Measurements from ENCODE around the gene DNAJC6. TPM values are rescaled to one million over a fixed set of nuclear protein-coding genes. Genes with fewer than 3 reads are reported as not detected.
"Not testable (repeated sequence)": the region's sequence is repeated elsewhere in the genome, so short reads cannot be mapped to it uniquely, and the experiment has no call there.

DNAJC6 gene
- total RNA-seq, 4 donors from 2014 or later = 0.99 to 3.6 (median 2.5) TPM

GRCh38 chr1:65444128-65444640 lies 134.8 kb downstream of the DNAJC6 start:
- TF ChIP-seq, protein P1, sequence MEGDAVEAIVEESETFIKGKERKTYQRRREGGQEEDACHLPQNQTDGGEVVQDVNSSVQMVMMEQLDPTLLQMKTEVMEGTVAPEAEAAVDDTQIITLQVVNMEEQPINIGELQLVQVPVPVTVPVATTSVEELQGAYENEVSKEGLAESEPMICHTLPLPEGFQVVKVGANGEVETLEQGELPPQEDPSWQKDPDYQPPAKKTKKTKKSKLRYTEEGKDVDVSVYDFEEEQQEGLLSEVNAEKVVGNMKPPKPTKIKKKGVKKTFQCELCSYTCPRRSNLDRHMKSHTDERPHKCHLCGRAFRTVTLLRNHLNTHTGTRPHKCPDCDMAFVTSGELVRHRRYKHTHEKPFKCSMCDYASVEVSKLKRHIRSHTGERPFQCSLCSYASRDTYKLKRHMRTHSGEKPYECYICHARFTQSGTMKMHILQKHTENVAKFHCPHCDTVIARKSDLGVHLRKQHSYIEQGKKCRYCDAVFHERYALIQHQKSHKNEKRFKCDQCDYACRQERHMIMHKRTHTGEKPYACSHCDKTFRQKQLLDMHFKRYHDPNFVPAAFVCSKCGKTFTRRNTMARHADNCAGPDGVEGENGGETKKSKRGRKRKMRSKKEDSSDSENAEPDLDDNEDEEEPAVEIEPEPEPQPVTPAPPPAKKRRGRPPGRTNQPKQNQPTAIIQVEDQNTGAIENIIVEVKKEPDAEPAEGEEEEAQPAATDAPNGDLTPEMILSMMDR (IDR thresholded peaks at IDR 0.05) = no peak
- TF ChIP-seq POLR2A (IDR thresholded peaks at IDR 0.05) = no peak
- WGBS, 2 donors = 72 to 83% methylated on average over 5 of the region's 5 CpGs
- intact Hi-C loops (cut with DNase I; ENCODE audit: low total_unique reads) = no loop called here
- H3K4me3 ChIP-seq (ENCODE audit: low read depth, poor library complexity, severe bottlenecking) = no peak overlapping the region
- no peak for DNase-seq (ENCODE audit: low spot score in 2 of 2)

DNA sequence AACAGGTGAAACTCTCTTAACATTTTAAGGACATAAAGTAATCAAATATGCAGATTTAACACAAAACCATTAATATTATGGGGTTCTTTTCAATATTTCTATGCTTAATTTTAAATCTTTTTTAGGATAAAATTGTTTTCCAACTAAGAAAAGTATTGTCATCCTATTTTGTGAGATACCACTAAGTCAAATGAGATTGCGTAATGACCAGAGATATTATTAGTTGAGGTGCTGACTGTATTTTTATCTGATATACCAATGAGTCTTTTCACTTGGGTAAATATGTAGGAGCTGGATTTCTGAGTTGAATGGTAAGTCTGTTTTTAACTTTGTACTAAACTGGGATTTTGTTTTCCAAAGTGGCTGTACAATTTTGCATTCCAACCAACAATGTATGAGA lies 136.5 kb downstream of the DNAJC6 start:
- TF ChIP-seq, protein P1 (IDR thresholded peaks at IDR 0.05) = no peak
- no peak for TF ChIP-seq POLR2A (IDR thresholded peaks at IDR 0.05)
- 98% methylated on average over 1 of the region's 1 CpG for WGBS, 2 donors
- DNase-seq (ENCODE audit: low spot score in 2 of 2) = no peak
- H3K4me3 ChIP-seq (ENCODE audit: low read depth, poor library complexity, severe bottlenecking) = no peak overlapping the region
- intact Hi-C loops (cut with DNase I; ENCODE audit: low total_unique reads) = no loop called here

DNA sequence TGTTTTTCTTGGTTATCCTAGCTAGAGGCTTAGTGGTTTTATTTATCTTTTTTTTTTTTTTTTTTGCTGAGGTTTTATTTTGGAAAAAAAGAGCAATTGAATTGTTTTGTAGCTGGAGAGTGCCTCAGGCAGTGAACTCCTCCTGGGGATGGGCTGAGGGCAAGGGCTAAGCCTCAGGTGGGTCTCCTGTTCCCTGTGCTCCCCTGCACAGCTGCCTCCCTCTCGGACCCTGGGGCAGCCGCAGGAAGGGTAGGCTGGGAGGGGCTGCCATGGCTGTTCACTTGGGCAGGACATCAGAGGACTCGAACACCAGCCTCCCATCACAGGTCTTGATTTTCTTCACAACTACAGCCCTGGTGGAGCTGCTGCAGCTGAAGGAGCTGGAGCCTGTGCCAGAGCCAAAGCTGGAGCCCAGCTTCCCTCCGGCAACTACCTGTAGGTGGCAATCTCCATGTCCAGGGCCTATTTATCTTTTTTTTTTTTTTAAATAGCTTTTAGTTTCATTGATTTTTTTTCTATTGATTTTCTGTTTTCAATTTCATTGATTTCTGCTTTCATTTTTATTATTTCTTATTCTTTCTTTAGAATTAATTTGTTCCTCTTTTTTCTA lies 140.0 kb downstream of the DNAJC6 start:
- no peak overlapping the region for H3K4me3 ChIP-seq (ENCODE audit: low read depth, poor library complexity, severe bottlenecking)
- WGBS, 2 donors = 93 to 98% methylated on average over 4 of the region's 4 CpGs
- intact Hi-C loops (cut with DNase I; ENCODE audit: low total_unique reads) = no loop called here
- DNase-seq (ENCODE audit: low spot score in 2 of 2) = no peak
- TF ChIP-seq, protein P1 (IDR thresholded peaks at IDR 0.05) = no peak
- TF ChIP-seq POLR2A (IDR thresholded peaks at IDR 0.05) = no peak

GRCh38 chr1:65455678-65456077 lies 146.3 kb downstream of the DNAJC6 start:
- DNase-seq (ENCODE audit: low spot score in 2 of 2); intact Hi-C loops (cut with DNase I; ENCODE audit: low total_unique reads); H3K4me3 ChIP-seq (ENCODE audit: low read depth, poor library complexity, severe bottlenecking): not testable (repeated sequence)
- 93 to 96% methylated on average over 7 to 10 of the region's 10 CpGs for WGBS, 2 donors

DNA sequence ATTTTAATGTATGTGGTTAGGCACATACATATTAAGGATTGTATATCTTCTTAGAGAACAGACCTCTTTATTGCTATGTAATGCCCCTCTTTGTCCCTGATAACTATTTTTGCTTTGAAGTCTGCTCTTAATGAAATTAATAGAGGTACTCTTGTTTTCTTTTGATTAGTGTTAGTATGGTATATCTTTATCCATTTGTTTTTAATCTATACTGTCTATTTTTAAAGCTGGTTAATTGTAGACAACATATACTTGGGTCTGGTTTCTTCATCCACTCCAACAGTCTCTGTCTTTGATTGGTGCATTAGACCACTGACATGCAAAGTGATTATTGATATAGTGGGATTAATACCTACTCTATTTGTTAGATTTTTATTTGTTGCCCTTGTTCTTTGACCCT lies 147.1 kb downstream of the DNAJC6 start:
- intact Hi-C loops (cut with DNase I; ENCODE audit: low total_unique reads) = no loop called here
- H3K4me3 ChIP-seq (ENCODE audit: low read depth, poor library complexity, severe bottlenecking) = no peak overlapping the region
- TF ChIP-seq POLR2A (IDR thresholded peaks at IDR 0.05) = no peak
- TF ChIP-seq, protein P1 (IDR thresholded peaks at IDR 0.05) = no peak
- DNase-seq (ENCODE audit: low spot score in 2 of 2) = no peak

DNA sequence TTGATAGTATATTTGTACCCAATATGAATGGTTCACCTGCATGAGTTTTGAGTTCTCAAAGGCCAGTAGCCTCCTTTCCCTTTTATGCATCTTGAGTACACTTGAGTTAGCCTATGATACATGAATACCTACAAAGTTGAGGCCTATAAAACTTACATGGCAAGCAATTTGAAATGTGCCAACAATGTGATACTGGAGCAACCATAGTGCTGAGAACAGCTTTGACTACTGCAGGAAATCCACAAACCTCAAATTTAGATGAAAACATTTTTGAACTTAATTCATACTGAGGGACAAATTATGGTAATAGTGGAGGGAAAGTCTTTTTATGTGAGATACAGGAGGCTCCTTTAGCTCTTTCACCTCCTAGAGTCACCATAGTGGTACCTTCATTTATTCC lies 148.5 kb downstream of the DNAJC6 start:
- TF ChIP-seq POLR2A (IDR thresholded peaks at IDR 0.05) = no peak
- TF ChIP-seq, protein P1 (IDR thresholded peaks at IDR 0.05) = no peak
- H3K4me3 ChIP-seq (ENCODE audit: low read depth, poor library complexity, severe bottlenecking) = no peak overlapping the region
- no peak for DNase-seq (ENCODE audit: low spot score in 2 of 2)
- intact Hi-C loops (cut with DNase I; ENCODE audit: low total_unique reads) = no loop called here
